ENCODE measurements around the gene ZNF678.

DNA sequence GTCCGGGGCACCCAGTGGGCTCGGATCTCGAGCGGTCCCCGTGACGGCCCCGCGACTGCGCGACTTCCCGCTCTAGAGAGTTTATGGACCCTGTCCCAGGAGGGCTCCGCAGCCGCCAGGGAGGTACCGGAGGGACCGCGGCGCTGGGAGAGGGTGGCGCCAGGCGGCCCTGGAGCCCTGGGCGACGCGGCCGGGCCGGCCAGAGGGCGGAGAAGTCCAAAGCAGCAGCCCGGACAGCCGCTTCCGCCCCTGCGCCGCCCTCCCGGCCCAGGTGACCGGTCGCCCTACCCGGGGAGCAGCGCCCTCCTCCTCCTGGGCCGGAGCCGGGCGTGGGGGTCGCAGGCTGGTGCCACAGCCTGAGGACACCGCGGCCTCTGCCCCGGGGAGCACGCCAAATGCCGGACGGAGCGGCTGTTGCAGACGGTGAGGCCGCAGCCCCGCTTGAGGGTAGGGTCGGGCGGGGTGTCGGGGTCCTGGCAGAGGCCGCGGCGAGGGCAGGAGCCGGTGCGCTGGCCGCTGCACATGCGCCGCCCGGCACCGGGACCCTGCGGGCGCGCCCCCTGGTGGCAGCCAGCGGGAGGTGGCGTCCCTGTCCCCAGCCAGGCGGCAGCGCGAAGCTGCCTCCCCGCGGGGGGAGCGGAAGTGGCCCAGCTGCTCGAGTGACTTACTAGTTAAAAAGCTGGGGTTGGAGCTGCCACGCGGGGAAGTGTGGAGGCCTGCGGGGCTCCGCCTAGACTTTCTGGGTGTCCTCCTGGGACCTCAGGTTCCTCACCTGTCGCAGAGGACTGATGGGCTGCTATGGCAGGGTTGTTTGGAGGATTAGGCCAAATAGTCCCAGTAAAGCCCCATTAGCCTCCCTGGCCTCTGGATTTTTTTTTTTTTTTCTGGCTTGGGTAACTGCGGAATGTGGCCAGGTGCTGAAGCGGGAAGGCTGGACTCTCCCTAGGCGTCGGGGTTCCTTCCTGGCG lies 20.9 kb upstream of the ZNF678 start:
- TF ChIP-seq, protein P1, sequence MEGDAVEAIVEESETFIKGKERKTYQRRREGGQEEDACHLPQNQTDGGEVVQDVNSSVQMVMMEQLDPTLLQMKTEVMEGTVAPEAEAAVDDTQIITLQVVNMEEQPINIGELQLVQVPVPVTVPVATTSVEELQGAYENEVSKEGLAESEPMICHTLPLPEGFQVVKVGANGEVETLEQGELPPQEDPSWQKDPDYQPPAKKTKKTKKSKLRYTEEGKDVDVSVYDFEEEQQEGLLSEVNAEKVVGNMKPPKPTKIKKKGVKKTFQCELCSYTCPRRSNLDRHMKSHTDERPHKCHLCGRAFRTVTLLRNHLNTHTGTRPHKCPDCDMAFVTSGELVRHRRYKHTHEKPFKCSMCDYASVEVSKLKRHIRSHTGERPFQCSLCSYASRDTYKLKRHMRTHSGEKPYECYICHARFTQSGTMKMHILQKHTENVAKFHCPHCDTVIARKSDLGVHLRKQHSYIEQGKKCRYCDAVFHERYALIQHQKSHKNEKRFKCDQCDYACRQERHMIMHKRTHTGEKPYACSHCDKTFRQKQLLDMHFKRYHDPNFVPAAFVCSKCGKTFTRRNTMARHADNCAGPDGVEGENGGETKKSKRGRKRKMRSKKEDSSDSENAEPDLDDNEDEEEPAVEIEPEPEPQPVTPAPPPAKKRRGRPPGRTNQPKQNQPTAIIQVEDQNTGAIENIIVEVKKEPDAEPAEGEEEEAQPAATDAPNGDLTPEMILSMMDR (IDR thresholded peaks at IDR 0.05): peak; percentile 95 to 99 (median 97)
- TF ChIP-seq EP300 (IDR thresholded peaks at IDR 0.05) (no peak), POLR2A (IDR thresholded peaks at IDR 0.05) (no peak)

Measured in gastroesophageal sphincter (tissue), 3 donors.